PC-3 (cell line): ENCODE measurements around the gene LMAN1.

ENCODE experiments used
- EZH2 ChIP-seq: fragments of 300-600 bp; sonication (generic); IDR thresholded peaks from one replicate; pipeline ENCODE4 v1.6.1; 2017; ENCODE audit warnings: antibody characterized with exemption, mild to moderate bottlenecking, low read length; ENCODE audit not compliant: unreplicated experiment
- TF ChIP-seq, protein P1 (sequence below): fragments of 300-600 bp; sonication (generic); conservative IDR thresholded peaks from 2 replicates; pipeline ENCODE4 v1.5.1; 2017; ENCODE audit warnings: antibody characterized with exemption, low read depth, mild to moderate bottlenecking, low read length

GRCh38 chr18:59303656-59304195, 55.3 kb downstream of the LMAN1 start:
- TF ChIP-seq EZH2 = no peak
- TF ChIP-seq, protein P1, sequence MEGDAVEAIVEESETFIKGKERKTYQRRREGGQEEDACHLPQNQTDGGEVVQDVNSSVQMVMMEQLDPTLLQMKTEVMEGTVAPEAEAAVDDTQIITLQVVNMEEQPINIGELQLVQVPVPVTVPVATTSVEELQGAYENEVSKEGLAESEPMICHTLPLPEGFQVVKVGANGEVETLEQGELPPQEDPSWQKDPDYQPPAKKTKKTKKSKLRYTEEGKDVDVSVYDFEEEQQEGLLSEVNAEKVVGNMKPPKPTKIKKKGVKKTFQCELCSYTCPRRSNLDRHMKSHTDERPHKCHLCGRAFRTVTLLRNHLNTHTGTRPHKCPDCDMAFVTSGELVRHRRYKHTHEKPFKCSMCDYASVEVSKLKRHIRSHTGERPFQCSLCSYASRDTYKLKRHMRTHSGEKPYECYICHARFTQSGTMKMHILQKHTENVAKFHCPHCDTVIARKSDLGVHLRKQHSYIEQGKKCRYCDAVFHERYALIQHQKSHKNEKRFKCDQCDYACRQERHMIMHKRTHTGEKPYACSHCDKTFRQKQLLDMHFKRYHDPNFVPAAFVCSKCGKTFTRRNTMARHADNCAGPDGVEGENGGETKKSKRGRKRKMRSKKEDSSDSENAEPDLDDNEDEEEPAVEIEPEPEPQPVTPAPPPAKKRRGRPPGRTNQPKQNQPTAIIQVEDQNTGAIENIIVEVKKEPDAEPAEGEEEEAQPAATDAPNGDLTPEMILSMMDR = no peak
